ENCODE results near the gene CPNE2. TPM values are rescaled to one million over a fixed set of nuclear protein-coding genes. Genes with fewer than 3 reads are reported as not detected.

CPNE2 gene
- total and polyA plus RNA-seq, 4 donors = 38.1 to 76.3 (median 52.2) TPM

- TF ChIP-seq CTCF (IDR thresholded peaks at IDR 0.05; ENCODE audit: control extremely low read depth, extremely low read depth) = no peak
- no peak overlapping the region for H3K9ac ChIP-seq (ENCODE audit: insufficient read depth in 1 of 2, low read length in 2 of 2)
- no peaks in the 10 kb centered on the region for H3K9me3 ChIP-seq (ENCODE audit: control insufficient read depth in 4 of 4, insufficient read depth in 3 of 4, low read length in 3 of 4)
- ATAC-seq (ENCODE audit: insufficient read depth, low FRiP score) (no peak), DNase-seq (no peak)
- 84 to 90% methylated on average over 4 of the region's 4 CpGs for WGBS, 2 donors
- peaks cover 0 to 1% (median under 1%) of the 10 kb centered on the region in 5 donors for H3K4me1 ChIP-seq (ENCODE audit: control insufficient read depth in 5 of 5, insufficient read depth in 5 of 5, low read length in 5 of 5)
- no peaks in the 10 kb centered on the region for H3K27me3 ChIP-seq (ENCODE audit: control insufficient read depth in 3 of 3, insufficient read depth in 3 of 3, low read length in 2 of 3)
- H3K27ac ChIP-seq (ENCODE audit: low read depth in 1 of 2, low read length in 1 of 2) = no peak overlapping the region
- peaks cover 0 to 4% (median 1%) of the 10 kb centered on the region in 4 donors for H3K36me3 ChIP-seq (ENCODE audit: control insufficient read depth in 4 of 4, insufficient read depth in 4 of 4, low read length in 4 of 4)
- no peak overlapping the region for H3K4me3 ChIP-seq
These were observed 25.8 kb upstream of the CPNE2 start for GRCh38 chr16:57066625-57067024.

- H3K4me1 ChIP-seq (ENCODE audit: control insufficient read depth in 5 of 5, insufficient read depth in 5 of 5, low read length in 5 of 5) = no peaks in the 10 kb centered on the region
- H3K36me3 ChIP-seq (ENCODE audit: control insufficient read depth in 4 of 4, insufficient read depth in 4 of 4, low read length in 4 of 4) = peaks cover 0 to 4% (median 1%) of the 10 kb centered on the region in 4 donors
- no peaks in the 10 kb centered on the region for H3K9me3 ChIP-seq (ENCODE audit: control insufficient read depth in 4 of 4, insufficient read depth in 3 of 4, low read length in 3 of 4)
- no peaks in the 10 kb centered on the region for H3K27me3 ChIP-seq (ENCODE audit: control insufficient read depth in 3 of 3, insufficient read depth in 3 of 3, low read length in 2 of 3)
- no peak overlapping the region for H3K4me3 ChIP-seq
- no peak overlapping the region for H3K27ac ChIP-seq (ENCODE audit: low read depth in 1 of 2, low read length in 1 of 2)
- ATAC-seq (ENCODE audit: insufficient read depth, low FRiP score) (no peak), DNase-seq (no peak)
- WGBS, 2 donors = 95 to 96% methylated on average over 3 of the region's 3 CpGs
- H3K9ac ChIP-seq (ENCODE audit: insufficient read depth in 1 of 2, low read length in 2 of 2) = no peak overlapping the region
- no peak for TF ChIP-seq CTCF (IDR thresholded peaks at IDR 0.05; ENCODE audit: control extremely low read depth, extremely low read depth)
These were observed 25.0 kb upstream of the CPNE2 start for GRCh38 chr16:57067347-57067746.

- peaks cover 0 to 7% (median 1%) of the 10 kb centered on the region in 4 donors for H3K36me3 ChIP-seq (ENCODE audit: control insufficient read depth in 4 of 4, insufficient read depth in 4 of 4, low read length in 4 of 4)
- no peaks in the 10 kb centered on the region for H3K4me1 ChIP-seq (ENCODE audit: control insufficient read depth in 5 of 5, insufficient read depth in 5 of 5, low read length in 5 of 5)
- no peak overlapping the region for H3K9ac ChIP-seq (ENCODE audit: insufficient read depth in 1 of 2, low read length in 2 of 2)
- H3K9me3 ChIP-seq (ENCODE audit: control insufficient read depth in 4 of 4, insufficient read depth in 3 of 4, low read length in 3 of 4) = no peaks in the 10 kb centered on the region
- no peak for ATAC-seq (ENCODE audit: insufficient read depth, low FRiP score)
- H3K27ac ChIP-seq (ENCODE audit: low read depth in 1 of 2, low read length in 1 of 2) = no peak overlapping the region
- H3K27me3 ChIP-seq (ENCODE audit: control insufficient read depth in 3 of 3, insufficient read depth in 3 of 3, low read length in 2 of 3) = no peaks in the 10 kb centered on the region
- WGBS, 2 donors = 57 to 81% methylated on average over 7 of the region's 7 CpGs
- no peak for DNase-seq
- no peak for TF ChIP-seq CTCF (IDR thresholded peaks at IDR 0.05; ENCODE audit: control extremely low read depth, extremely low read depth)
- no peak overlapping the region for H3K4me3 ChIP-seq
These were observed 23.3 kb upstream of the CPNE2 start for GRCh38 chr16:57069053-57069452.
